HFF-Myc (cell line): ENCODE results near the gene NLK.

Source experiments
- DNase-seq: peaks from one replicate; pipeline ENCODE4 v3.0.0-alpha.2; 2011; ENCODE audit warnings: low read depth; ENCODE audit errors: extremely low read depth
- H3K4me3 ChIP-seq: replicated peaks from 2 replicates; pipeline ENCODE4 v1.5.1; 2011; ENCODE audit warnings: low read depth, mild to moderate bottlenecking, control low read depth, low read length
- TF ChIP-seq, protein P1 (sequence below): IDR thresholded peaks from 2 replicates; pipeline ENCODE4 v1.5.1; 2012; ENCODE audit warnings: mild to moderate bottlenecking, low read depth, low read length, control low read depth; ENCODE audit errors: missing control alignments

NLK gene

DNA sequence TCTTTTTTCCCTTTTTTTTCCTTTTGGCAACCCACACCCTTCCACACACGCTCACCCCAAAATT is at the start of gene NLK:
NLK (plus strand) TSS at position 21 of the 64 bp plus-strand sequence. CDS start 197 bp downstream, outside the sequence.
- DNase-seq, result no peak
- TF ChIP-seq, protein P1, sequence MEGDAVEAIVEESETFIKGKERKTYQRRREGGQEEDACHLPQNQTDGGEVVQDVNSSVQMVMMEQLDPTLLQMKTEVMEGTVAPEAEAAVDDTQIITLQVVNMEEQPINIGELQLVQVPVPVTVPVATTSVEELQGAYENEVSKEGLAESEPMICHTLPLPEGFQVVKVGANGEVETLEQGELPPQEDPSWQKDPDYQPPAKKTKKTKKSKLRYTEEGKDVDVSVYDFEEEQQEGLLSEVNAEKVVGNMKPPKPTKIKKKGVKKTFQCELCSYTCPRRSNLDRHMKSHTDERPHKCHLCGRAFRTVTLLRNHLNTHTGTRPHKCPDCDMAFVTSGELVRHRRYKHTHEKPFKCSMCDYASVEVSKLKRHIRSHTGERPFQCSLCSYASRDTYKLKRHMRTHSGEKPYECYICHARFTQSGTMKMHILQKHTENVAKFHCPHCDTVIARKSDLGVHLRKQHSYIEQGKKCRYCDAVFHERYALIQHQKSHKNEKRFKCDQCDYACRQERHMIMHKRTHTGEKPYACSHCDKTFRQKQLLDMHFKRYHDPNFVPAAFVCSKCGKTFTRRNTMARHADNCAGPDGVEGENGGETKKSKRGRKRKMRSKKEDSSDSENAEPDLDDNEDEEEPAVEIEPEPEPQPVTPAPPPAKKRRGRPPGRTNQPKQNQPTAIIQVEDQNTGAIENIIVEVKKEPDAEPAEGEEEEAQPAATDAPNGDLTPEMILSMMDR, result no peak

DNA sequence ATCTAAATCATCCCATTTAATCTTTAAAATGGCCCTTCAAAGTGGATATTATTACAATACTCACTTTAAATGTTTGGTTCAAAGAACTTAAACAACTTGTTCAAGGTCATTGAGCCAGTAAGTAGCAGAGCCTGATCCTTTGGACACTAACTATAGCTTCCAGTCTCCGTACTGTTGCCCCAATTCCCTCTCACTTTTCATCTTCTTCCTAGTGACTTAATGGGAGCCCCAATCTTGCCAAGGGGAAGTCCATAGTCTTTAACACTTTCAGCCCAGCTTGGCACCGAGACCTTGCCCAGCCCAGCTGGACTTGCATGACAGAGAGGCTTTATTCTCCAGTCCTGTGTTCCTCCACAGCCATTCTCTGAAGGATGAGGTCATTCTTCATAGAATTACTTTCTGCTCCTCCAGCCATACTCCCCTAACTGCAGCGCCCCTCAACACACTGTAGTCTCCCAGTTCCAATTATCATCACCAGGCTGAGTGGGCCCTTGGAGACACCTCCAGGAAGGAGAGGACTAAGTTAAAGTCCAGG is 49.2 kb upstream of the NLK start:
- no peak for DNase-seq
- H3K4me3 ChIP-seq, result no peak overlapping the region
- TF ChIP-seq, protein P1, result no peak

More for the DNA sequence above, at the start of gene NLK:
- peak within 1 kb of the TSS; percentile 70 for H3K4me3 ChIP-seq

GRCh38 chr17:27993723-27994310 is 48.7 kb upstream of the NLK start:
- TF ChIP-seq, protein P1, result no peak
- no peak overlapping the region for H3K4me3 ChIP-seq
- DNase-seq, result no peak

DNA sequence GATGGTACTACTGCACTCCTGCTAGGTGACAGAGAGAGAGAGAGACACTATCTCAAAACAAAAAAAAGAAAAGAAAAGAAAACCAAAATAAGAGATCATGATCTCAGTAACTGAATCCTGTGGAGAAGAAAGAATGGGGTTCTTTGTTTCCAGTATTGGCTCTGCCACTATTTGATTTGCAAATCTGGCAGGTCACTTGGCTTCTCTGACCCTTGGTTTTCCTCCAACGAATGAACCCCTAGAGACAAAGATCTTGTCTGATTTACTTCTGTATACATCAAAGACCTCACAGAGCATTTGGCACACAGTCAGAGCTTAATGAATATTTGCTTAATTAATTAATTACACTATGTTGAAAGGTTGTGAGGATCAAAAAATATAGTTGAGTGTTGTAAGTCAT is 47.9 kb upstream of the NLK start:
- TF ChIP-seq, protein P1, result no peak
- H3K4me3 ChIP-seq, result no peak overlapping the region
- DNase-seq, result no peak

DNA sequence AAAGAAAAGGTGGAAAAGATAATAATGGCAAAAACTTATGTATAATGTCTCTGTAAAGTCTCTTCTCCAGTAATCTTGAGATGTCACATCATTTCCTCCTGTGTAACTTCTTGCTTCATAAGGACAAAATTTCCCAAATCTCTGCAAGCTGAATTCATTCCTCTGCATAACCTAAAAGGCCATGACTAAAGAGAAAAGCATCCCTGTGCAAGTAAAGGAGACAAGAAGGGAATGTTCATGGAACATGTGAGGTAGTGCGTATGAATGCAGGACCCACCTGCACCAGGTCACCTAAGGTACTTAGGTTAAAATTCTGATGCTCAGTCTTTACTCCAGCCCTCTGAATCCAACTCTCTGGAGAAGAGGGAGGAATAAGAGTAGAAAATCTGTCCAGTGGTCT is 46.9 kb upstream of the NLK start:
- DNase-seq, result no peak
- no peak overlapping the region for H3K4me3 ChIP-seq
- TF ChIP-seq, protein P1, result no peak

GRCh38 chr17:27996202-27997043 is 46.1 kb upstream of the NLK start:
- TF ChIP-seq, protein P1, result no peak
- H3K4me3 ChIP-seq, result no peak overlapping the region
- DNase-seq, result no peak

DNA sequence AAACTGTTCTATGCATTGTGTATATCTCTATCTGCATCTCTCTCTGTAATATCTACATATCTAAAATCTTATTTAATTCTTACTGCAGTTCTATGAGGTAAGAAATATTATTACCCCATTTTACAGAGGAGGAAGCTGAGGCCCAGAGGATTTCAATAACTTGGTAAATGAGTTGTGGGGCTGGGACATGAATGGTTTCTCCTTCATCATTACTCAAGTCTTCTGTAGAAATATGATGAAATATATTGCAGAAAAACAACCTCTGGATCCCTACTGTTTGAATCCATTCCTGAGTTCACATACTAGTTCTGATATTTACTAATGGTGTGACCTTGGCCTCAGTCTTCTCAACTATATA is 45.5 kb upstream of the NLK start:
- TF ChIP-seq, protein P1, result no peak
- no peak for DNase-seq
- H3K4me3 ChIP-seq, result no peak overlapping the region
